Prostate gland (tissue), 2 donors: Measurements from ENCODE around the gene SMIM17. TPM values are rescaled to one million over a fixed set of nuclear protein-coding genes. Genes with fewer than 3 reads are reported as not detected.

Experiments
- DNase-seq: peaks from one replicate; pipeline ENCODE4 v3.0.0-alpha.2; 2019; ENCODE audit warnings: low spot score
- H3K27ac ChIP-seq, 2 donors: fragments of 200-600 bp; sonication (generic); 2 replicates each; pipeline ENCODE4 v1.5.1; 2017 to 2019
- H3K27me3 ChIP-seq: fragments of 200-600 bp; sonication (generic); replicated peaks from 2 replicates; pipeline ENCODE4 v1.5.1; 2019; ENCODE audit not compliant: insufficient read depth
- H3K36me3 ChIP-seq, 2 donors: fragments of 200-600 bp; sonication (generic); 1 replicate in 1 of 2; 2 replicates in 1 of 2; pipeline versions ENCODE4 v1.5.1 to v1.8.1; 2017 to 2019
- H3K4me1 ChIP-seq: fragments of 200-600 bp; sonication (generic); replicated peaks from 2 replicates; pipeline ENCODE4 v1.5.1; 2019
- H3K4me3 ChIP-seq, 2 donors: fragments of 200-600 bp; sonication (generic); 2 replicates each; pipeline ENCODE4 v1.5.1; 2017 to 2019
- H3K9me3 ChIP-seq: fragments of 200-600 bp; sonication (generic); 2 replicates; pipeline ENCODE4 v1.5.1; 2017
- CTCF ChIP-seq, 4 experiments: fragments of 200-600 bp in 2 of 4; fragments of 450-650 bp in 2 of 4; sonication (generic) in 2 of 4; IDR thresholded peaks; 1 replicate in 3 of 4; 2 replicates in 1 of 4; pipeline ENCODE4 v1.5.1; 2016 to 2019; ENCODE audit warnings: antibody characterized with exemption in 4 of 4, mild to moderate bottlenecking in 2 of 4, moderate library complexity in 2 of 4
- POLR2A ChIP-seq: fragments of 450-650 bp; IDR thresholded peaks from one replicate; pipeline ENCODE4 v1.6.1; 2016; ENCODE audit warnings: antibody characterized with exemption, mild to moderate bottlenecking
- POLR2AphosphoS5 ChIP-seq: sonication (generic); formaldehyde crosslinking; IDR thresholded peaks from one replicate; pipeline ENCODE4 v1.6.1; 2017; ENCODE audit warnings: antibody characterized with exemption
- WGBS: methylation state at CpG from one replicate; pipeline ENCODE4 v1.1.5; 2018; 5-methylcytosine and 5-hydroxymethylcytosine counted together
- intact Hi-C: fragments of 100-400 bp; cut with DNase I; formaldehyde crosslinking; loops from one replicate; pipeline ENCODE4 v1.14.2; 2022
- total RNA-seq, 2 donors: library from RNA; depleted of rRNA; stranded (reverse); fragments of >200 nt; gene quantifications; one replicate each; pipeline ENCODE4 v1.1.0, GENCODE V29; 2016

SMIM17 gene
- total RNA-seq, 2 donors from 2014 or later, result not detected

- no peaks in the 10 kb centered on the region for H3K4me1 ChIP-seq
- TF ChIP-seq POLR2AphosphoS5, result no peak
- TF ChIP-seq CTCF (IDR thresholded peaks at IDR 0.05), result no peak
- TF ChIP-seq POLR2A, result no peak
- peaks cover 13% of the 10 kb centered on the region for H3K27me3 ChIP-seq
- H3K4me3 ChIP-seq, result no peak overlapping the region
- H3K9me3 ChIP-seq, result no peaks in the 10 kb centered on the region
- H3K36me3 ChIP-seq, result no peaks in the 10 kb centered on the region
- H3K27ac ChIP-seq, result no peak overlapping the region
- intact Hi-C loops, result no loop called here
- no peak for DNase-seq
- 14% methylated on average over 25 of the region's 25 CpGs for WGBS
Observed at GRCh38 chr19:56643460-56643955, 549 bp downstream of the SMIM17 start.

GRCh38 chr19:56654151-56654550 is 11.2 kb downstream of the SMIM17 start:
- Histone ChIP-seq H3K4me1 (no peaks in the 10 kb centered on the region), H3K9me3 (no peaks in the 10 kb centered on the region), H3K27ac (no peak overlapping the region), H3K36me3 (no peaks in the 10 kb centered on the region), H3K27me3 (no peaks in the 10 kb centered on the region), H3K4me3 (no peak overlapping the region)
- intact Hi-C loops, result no loop called here
- TF ChIP-seq POLR2A (no peak), CTCF (IDR thresholded peaks at IDR 0.05) (no peak), POLR2AphosphoS5 (no peak)
- 62% methylated on average over 3 of the region's 3 CpGs for WGBS
- no peak for DNase-seq

- WGBS, result 15% methylated on average over 32 of the region's 32 CpGs
Observed at GRCh38 chr19:56660381-56661107, 17.6 kb downstream of the SMIM17 start.

GRCh38 chr19:56661248-56661647 is 18.3 kb downstream of the SMIM17 start:
- intact Hi-C loops, result no loop called here
- 95% methylated on average over 3 of the region's 3 CpGs for WGBS
- H3K4me3 ChIP-seq, result no peak overlapping the region
- no peak for TF ChIP-seq CTCF (IDR thresholded peaks at IDR 0.05)
- TF ChIP-seq POLR2AphosphoS5, result no peak
- no peak for TF ChIP-seq POLR2A
- H3K27me3 ChIP-seq, result no peaks in the 10 kb centered on the region
- H3K27ac ChIP-seq, result no peak overlapping the region
- H3K9me3 ChIP-seq, result no peaks in the 10 kb centered on the region
- DNase-seq, result no peak
- no peaks in the 10 kb centered on the region for H3K36me3 ChIP-seq
- no peaks in the 10 kb centered on the region for H3K4me1 ChIP-seq

More at GRCh38 chr19:56660381-56661107, 17.6 kb downstream of the SMIM17 start:
- no peak overlapping the region for H3K27ac ChIP-seq
- no peak for DNase-seq
- no peaks in the 10 kb centered on the region for H3K4me1 ChIP-seq
- no peaks in the 10 kb centered on the region for H3K27me3 ChIP-seq
- no peaks in the 10 kb centered on the region for H3K9me3 ChIP-seq
- no peak overlapping the region for H3K4me3 ChIP-seq
- TF ChIP-seq POLR2AphosphoS5 (no peak), CTCF (IDR thresholded peaks at IDR 0.05) (no peak), POLR2A (no peak)
- intact Hi-C loops, result no loop called here
- H3K36me3 ChIP-seq, result no peaks in the 10 kb centered on the region
